Keratinocyte (primary cell): Measurements from ENCODE around the gene METTL27. TPM values are rescaled to one million over a fixed set of nuclear protein-coding genes. Genes with fewer than 3 reads are reported as not detected.

Experiments used
- DNase-seq: peaks from one replicate; pipeline ENCODE4 v3.0.0-alpha.2; 2011; ENCODE audit warnings: low read depth, missing footprints, low spot score
- FAIRE-seq: peaks from 2 replicates; lab custom pipeline; 2011; peaks lifted over from hg19 to GRCh38; lab: Jason Lieb, UNC
- H2AFZ ChIP-seq: 2 replicates; pipeline ENCODE4 v1.6.0; 2012; ENCODE audit warnings: low read length, control low read depth, inconsistent platforms; ENCODE audit not compliant: control insufficient read depth
- H3K27ac ChIP-seq: 2 replicates; pipeline ENCODE4 v1.5.1; 2011; ENCODE audit warnings: low read length; ENCODE audit not compliant: control insufficient read depth, insufficient read depth
- H3K27me3 ChIP-seq: 3 replicates; pipeline ENCODE4 v1.6.0; 2011; ENCODE audit warnings: low read length; ENCODE audit not compliant: control insufficient read depth, insufficient read depth; ENCODE audit errors: extremely low read depth
- H3K36me3 ChIP-seq, 2 experiments: 2 replicates in 1 of 2; 3 replicates in 1 of 2; pipeline ENCODE4 v1.5.1; 2011; ENCODE audit warnings: low read length in 2 of 2, mild to moderate bottlenecking in 1 of 2; ENCODE audit not compliant: control insufficient read depth in 2 of 2, insufficient read depth in 2 of 2; ENCODE audit errors: extremely low read depth in 1 of 2
- H3K4me1 ChIP-seq: 3 replicates; pipeline ENCODE4 v1.5.1; 2011; ENCODE audit warnings: low read length; ENCODE audit not compliant: control insufficient read depth, insufficient read depth; ENCODE audit errors: extremely low read depth
- H3K4me2 ChIP-seq: 3 replicates; pipeline ENCODE4 v1.6.0; 2011; ENCODE audit warnings: low read depth, low read length; ENCODE audit not compliant: control insufficient read depth, insufficient read depth; ENCODE audit errors: extremely low read depth
- H3K4me3 ChIP-seq, 3 experiments: fragments of 200-600 bp in 1 of 3; sonication (generic) in 1 of 3; 2 replicates in 2 of 3; 3 replicates in 1 of 3; pipeline ENCODE4 v1.5.1; 2011 to 2016; ENCODE audit warnings: low read length in 3 of 3, mild to moderate bottlenecking in 3 of 3, control low read depth in 2 of 3, inconsistent platforms in 1 of 3, low read depth in 1 of 3, mixed read lengths in 1 of 3, mixed run types in 1 of 3, moderate library complexity in 1 of 3; ENCODE audit not compliant: control insufficient read depth in 2 of 3, insufficient read depth in 2 of 3; ENCODE audit errors: extremely low read depth in 1 of 3
- H3K79me2 ChIP-seq: 2 replicates; pipeline ENCODE4 v1.6.0; 2012; ENCODE audit warnings: low read length; ENCODE audit not compliant: control insufficient read depth, insufficient read depth
- H3K9ac ChIP-seq: 3 replicates; pipeline ENCODE4 v1.6.0; 2011; ENCODE audit warnings: low read length; ENCODE audit not compliant: control insufficient read depth, insufficient read depth; ENCODE audit errors: extremely low read depth
- H3K9me1 ChIP-seq: 3 replicates; pipeline ENCODE4 v1.6.0; 2011; ENCODE audit warnings: low read length; ENCODE audit not compliant: control insufficient read depth, insufficient read depth; ENCODE audit errors: extremely low read depth
- H3K9me3 ChIP-seq: 2 replicates; pipeline ENCODE4 v1.5.1; 2012; ENCODE audit warnings: low read depth, low read length; ENCODE audit not compliant: control insufficient read depth
- H4K20me1 ChIP-seq: 3 replicates; pipeline ENCODE4 v1.6.0; 2011; ENCODE audit warnings: low read length; ENCODE audit not compliant: control insufficient read depth, insufficient read depth; ENCODE audit errors: extremely low read depth
- CTCF ChIP-seq, 3 experiments: IDR thresholded peaks in 1 of 3; conservative IDR thresholded peaks in 1 of 3; optimal IDR thresholded peaks in 1 of 3; 2 replicates in 2 of 3; 3 replicates in 1 of 3; pipeline versions ENCODE3 to v1.5.1; 2011; ENCODE audit warnings: low read length in 3 of 3, mild to moderate bottlenecking in 3 of 3, moderate library complexity in 2 of 3, control low read depth in 1 of 3, inconsistent platforms in 1 of 3; ENCODE audit not compliant: insufficient read depth in 2 of 3; ENCODE audit errors: extremely low read depth in 1 of 3
- EZH2 ChIP-seq: IDR thresholded peaks from one replicate; pipeline ENCODE4 v1.6.1; 2012; ENCODE audit warnings: inconsistent platforms, mild to moderate bottlenecking, low read length, moderate library complexity
- dilution Hi-C: fragments of 300-500 bp; cut with MboI; formaldehyde crosslinking; loops from one replicate; pipeline ENCODE4 v1.7.0; 2020; ENCODE audit warnings: low sequenced_read_pairs; ENCODE audit not compliant: extremely low pct_ligation_motif_present
- polyA plus RNA-seq, 5 experiments: library from polyadenylated mRNA; depleted of rRNA in 3 of 5; stranded (reverse) in 3 of 5; stranded (forward) in 1 of 5; unstranded in 1 of 5; fragments of >200 nt; gene quantifications; 1 replicate in 1 of 5; 2 replicates in 3 of 5; 3 replicates in 1 of 5; pipeline versions ENCODE4 v1.2.1 to v1.2.3, GENCODE V29; 2011 to 2012; ENCODE audit warnings: missing spikeins in 2 of 5, low read depth in 1 of 5, low replicate concordance in 1 of 5

The METTL27 gene
- polyA plus RNA-seq, 1 donor (not counting 4 experiments of a cell fraction or from before 2014, with no cell fraction given), result 0.90 TPM

GRCh38 chr7:73869011-73869798 lies 26.9 kb upstream of the METTL27 start:
- Histone ChIP-seq H3K79me2 (no peaks in the 10 kb centered on the region), H3K9ac (no peak overlapping the region), H3K36me3 (no peaks in the 10 kb centered on the region), H2AFZ (no peak overlapping the region), H3K9me3 (no peaks in the 10 kb centered on the region), H3K27ac (no peak overlapping the region), H3K4me3 (no peak overlapping the region), H3K27me3 (no peaks in the 10 kb centered on the region), H3K9me1 (no peaks in the 10 kb centered on the region), H3K4me2 (no peak overlapping the region), H3K4me1 (no peaks in the 10 kb centered on the region), H4K20me1 (no peaks in the 10 kb centered on the region)
- TF ChIP-seq EZH2 (no peak), CTCF (optimal IDR thresholded peaks at IDR 0.05 in 1 of 3, IDR thresholded peaks at IDR 0.05 in 1 of 3, conservative IDR thresholded peaks at IDR 0.05 in 1 of 3; ENCODE audit: extremely low read depth in 1 of 3, insufficient read depth in 2 of 3, low read length in 3 of 3) (no peak)
- DNase-seq (no peak), FAIRE-seq (no peak)
- dilution Hi-C loops, result loop anchor here (25.0 kb wide), 1 partner anchor 93 kb away; no protein-coding TSS in a partner anchor

- no peak for FAIRE-seq
- Histone ChIP-seq H3K36me3 (no peaks in the 10 kb centered on the region), H3K4me1 (no peaks in the 10 kb centered on the region), H3K27ac (no peak overlapping the region), H3K4me3 (no peak overlapping the region), H2AFZ (no peak overlapping the region), H3K27me3 (no peaks in the 10 kb centered on the region), H3K79me2 (no peaks in the 10 kb centered on the region), H3K9ac (no peak overlapping the region), H3K9me1 (no peaks in the 10 kb centered on the region), H4K20me1 (no peaks in the 10 kb centered on the region), H3K9me3 (no peaks in the 10 kb centered on the region), H3K4me2 (no peak overlapping the region)
- no peak for TF ChIP-seq CTCF (optimal IDR thresholded peaks at IDR 0.05 in 1 of 3, IDR thresholded peaks at IDR 0.05 in 1 of 3, conservative IDR thresholded peaks at IDR 0.05 in 1 of 3; ENCODE audit: extremely low read depth in 1 of 3, insufficient read depth in 2 of 3, low read length in 3 of 3)
- TF ChIP-seq EZH2, result no peak
- no peak for DNase-seq
- dilution Hi-C loops, result loop anchor here (25.0 kb wide), 1 partner anchor 96 kb away; no protein-coding TSS in a partner anchor
Measured at GRCh38 chr7:73866446-73866767, 24.1 kb upstream of the METTL27 start.
